Stimulated activated CD8-positive, alpha-beta memory T cell treated with anti-CD3 and anti-CD28 coated beads, Interleukin-15, amount 100 ng/mL, for 24 hours (primary cell): Measurements from ENCODE around the gene IER3.
A peak's percentile ranks its signal among the peaks of the same experiment; 100 is the strongest.

Experiments used
- DNase-seq: peaks from one replicate; pipeline ENCODE4 v3.0.0-alpha.2; 2020; ENCODE audit warnings: low read depth

The IER3 gene, protein sequence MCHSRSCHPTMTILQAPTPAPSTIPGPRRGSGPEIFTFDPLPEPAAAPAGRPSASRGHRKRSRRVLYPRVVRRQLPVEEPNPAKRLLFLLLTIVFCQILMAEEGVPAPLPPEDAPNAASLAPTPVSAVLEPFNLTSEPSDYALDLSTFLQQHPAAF

DNA sequence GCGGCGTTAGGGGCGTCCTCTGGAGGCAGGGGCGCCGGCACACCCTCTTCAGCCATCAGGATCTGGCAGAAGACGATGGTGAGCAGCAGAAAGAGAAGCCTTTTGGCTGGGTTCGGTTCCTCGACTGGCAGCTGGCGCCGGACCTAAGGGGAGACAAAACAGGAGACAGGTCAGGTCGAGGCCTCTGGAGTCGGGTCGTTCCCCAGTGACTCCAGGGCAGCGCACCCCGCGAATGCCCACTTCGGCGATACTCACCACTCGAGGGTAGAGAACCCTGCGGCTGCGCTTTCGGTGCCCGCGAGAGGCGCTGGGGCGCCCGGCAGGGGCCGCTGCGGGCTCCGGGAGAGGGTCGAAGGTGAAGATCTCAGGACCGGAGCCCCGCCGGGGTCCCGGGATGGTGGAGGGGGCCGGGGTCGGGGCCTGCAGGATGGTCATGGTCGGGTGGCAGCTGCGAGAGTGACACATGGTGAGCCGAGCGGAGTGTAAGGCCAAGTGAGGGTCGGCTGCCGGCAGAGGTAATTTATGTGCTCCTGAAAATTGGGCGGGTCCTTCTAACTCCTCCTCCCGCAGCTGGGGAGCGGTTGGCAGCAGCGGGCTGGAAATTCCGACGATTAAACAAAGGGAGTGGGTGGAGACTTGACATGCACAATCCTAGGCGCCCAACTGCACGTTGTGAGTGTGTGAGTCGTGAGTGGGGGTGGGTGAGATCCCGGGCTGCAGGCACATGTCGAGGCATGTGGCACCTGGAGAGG lies at the start of gene IER3:
Gene IER3, minus strand, starts transcription at position 494 of the 752 bp plus-strand sequence. Its CDS starts 29 bp downstream, at position 465.
- DNase-seq = peak; percentile 76

DNA sequence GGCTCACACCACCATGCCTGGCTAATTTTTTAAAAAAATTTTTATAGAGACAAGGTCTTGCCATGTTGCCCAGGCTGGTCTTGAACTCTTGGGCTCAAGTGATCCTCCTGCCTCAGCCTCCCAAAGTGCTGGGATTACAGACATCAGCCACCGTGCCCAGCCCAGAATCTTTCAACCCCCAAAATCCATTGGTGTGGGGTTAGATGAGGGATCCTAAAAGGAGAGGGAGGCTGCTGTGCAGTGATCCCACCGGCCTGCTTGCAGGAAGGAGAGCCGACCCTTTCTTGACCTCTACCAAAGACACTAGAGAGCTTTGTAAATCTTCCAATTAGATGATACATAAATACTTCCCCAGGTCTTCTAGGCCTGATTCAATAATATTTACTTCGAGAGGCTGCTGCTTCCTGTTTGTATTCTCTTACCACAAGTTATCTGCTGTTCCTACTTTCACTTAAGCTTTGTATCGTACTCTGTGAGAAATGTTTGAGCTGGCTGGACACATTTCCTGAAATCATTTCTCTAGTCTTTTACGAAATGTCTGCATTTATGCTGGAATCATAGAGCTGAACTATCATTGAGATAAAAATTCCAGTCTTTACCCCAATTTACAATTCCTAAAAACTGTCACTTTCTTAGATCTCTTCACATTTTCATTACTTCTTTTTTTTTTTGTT lies 49.3 kb upstream of the IER3 start:
- no peak for DNase-seq

DNA sequence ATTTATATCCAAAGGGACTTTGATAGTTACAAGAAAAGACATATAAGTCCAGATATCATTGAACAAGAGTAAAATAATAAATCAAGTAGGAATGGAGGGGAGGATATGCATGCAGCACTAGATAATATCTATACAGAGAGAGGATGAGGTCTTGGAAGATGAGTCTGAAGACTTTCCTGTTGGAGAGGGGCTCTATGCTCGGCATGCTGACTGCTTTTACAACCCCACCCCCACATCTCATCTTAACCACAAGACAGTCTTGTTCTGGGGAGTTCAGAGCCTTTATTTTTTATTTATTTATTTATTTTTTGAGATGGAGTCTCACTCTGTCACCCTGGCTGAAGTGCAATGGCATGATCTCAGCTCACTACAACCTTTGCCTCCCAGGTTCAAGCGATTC lies 48.4 kb upstream of the IER3 start:
- no peak for DNase-seq

DNA sequence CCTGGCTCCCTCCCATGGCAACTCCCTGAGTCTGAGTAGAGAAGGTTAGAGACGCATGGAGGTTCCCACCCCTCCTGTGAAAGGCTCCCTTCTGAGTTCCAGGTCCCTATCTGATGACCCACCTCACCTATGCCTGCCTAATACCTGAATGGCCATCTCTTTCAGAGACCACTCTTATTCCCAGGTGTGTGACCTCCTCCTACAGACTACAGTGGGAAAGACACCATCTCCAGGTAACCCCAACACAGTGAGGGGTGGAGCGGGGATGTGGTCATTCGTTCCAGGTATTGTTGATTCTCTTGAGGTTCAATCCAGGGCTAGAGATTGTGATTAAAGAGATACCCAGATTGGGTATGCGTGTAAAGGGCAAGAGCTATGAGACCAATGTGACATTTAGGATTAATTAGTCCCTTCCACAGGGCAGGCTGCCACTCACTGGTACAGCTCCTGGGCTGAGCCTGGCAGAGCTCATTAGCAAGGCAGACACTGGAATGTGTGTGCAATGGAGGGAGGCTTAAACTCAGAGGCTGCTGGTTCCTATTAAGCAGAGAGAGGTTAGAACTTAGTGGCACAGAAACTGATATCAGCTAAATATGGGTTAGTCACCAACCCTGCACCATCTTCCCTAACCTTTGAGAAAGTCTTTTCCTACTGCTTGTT lies 46.5 kb upstream of the IER3 start:
- DNase-seq = no peak

DNA sequence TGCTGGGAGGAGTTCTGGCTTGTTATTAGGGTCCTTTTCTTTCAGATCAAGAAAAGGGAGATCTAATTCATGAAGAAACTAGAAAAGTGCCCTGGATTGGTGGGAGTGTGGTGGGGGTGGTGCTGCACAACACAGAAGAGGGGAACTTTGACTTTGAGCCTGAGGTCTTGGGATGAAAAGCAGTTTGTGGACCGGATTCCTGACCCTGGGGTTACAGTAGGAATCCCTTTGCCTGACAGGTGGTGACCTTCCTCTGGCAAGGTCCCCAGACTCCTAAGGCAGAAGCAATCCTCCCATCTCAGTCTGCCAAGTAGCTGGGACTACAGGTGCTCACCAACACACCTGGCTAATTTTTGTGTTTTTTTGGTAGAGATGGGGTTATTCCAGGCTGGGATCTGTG lies 45.3 kb upstream of the IER3 start:
- DNase-seq = no peak

DNA sequence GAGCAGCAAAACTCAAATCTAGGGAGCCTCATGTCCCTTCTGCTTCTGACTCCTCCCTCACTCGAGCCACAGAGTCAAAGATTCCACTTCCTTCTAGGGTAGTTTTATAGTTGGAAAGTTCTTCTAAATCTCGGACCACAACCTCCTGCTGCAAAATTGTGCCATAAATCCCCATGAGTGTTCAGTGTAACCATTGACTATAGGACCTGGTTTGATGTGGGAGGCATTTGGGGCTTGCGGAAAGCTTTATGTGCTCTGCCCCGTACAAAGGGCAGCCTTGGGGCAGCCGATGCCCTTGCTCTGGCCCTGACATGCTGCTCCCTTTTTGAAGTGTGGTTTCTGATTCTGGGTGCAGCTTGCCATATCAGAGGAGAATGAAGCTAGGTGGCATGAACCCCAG lies 43.6 kb upstream of the IER3 start:
- no peak for DNase-seq

DNA sequence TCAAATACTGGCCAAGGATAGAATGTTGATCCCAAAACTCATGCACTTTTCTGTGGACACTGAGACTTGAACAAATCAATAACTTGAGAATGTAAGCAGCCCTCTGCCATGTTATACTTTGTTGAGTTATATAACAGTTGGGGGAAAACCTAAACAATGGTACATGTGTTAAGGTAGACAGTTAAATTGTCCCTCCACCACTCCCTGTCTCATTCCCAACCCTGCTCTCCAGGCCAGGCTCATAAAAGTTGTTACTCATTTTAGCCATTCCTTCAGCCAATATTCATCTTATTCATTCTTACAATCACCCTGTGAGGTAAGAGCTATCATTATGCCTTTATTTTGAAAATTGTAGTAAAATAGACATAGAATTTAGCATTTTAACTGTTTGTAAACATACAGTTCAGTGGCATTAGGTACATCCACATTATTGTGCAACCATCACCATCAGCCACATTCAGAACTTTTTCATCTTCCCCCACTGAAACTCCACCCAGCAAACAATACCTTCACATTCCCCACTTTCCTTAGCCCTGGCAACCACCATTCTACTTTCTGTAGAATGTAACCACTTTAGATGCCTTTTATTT lies 38.2 kb upstream of the IER3 start:
- DNase-seq = no peak

DNA sequence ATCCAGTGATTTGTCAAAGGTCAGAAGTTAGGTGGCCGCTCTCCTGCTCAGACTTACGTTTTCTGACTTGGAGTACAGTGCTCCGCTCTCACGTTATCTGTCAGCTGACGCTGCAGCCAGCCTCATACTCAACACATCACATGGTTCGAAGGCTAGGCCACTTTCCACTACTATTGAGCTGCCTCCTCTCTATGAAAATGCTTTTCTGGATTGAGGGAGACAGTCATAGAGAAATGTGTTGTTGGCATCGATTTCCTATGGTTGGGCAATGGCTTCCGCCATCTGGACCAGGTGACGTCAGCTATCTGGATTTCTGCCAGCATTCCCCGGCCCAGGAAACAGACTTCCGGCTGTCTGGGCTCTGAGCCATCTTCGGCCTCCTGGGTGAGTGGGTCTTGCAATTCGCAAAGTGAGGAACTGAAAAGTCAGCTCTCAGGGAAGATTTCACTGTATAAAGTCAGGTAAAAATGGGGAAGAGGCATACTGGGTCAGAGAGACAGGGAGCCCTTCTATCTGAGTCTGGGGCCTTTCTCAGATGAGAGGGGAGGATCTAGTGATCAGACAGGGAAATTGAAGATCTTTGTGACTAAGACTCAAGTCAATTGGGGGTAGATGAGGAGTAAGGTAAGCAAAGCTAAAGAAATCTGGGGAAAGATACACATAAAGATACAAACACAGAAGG lies 37.5 kb upstream of the IER3 start:
- no peak for DNase-seq

DNA sequence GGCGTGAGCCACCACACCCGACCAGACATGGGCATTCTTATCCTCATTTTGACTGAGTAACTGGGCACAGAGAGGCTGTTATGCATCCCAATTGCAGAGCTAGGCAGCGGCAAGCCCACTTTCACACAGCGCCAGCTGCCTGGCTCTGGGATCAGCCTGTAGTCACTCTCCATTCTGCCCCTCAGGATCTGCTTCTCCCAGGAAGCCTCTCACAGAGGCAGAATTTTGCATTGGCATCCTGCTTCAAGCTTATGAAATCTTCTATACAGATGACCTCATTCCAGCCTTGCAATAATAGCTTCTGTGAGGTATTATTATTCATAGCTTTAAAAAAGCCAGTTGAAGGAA lies 37.0 kb upstream of the IER3 start:
- no peak for DNase-seq

DNA sequence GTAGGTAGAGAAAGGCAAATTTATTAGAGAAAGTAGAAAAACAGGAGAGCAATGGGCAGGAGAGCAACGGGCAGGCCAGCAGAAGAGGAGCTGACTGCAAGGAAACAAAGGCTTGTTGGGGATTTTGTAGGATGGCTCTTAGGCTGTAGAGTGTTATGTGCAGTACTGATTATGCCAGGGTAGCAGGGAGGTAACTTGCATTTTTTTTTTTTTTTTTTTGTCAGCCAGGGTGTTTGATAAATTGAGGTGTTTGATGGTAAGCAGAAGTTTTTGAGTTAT lies 36.2 kb upstream of the IER3 start:
- DNase-seq = no peak

DNA sequence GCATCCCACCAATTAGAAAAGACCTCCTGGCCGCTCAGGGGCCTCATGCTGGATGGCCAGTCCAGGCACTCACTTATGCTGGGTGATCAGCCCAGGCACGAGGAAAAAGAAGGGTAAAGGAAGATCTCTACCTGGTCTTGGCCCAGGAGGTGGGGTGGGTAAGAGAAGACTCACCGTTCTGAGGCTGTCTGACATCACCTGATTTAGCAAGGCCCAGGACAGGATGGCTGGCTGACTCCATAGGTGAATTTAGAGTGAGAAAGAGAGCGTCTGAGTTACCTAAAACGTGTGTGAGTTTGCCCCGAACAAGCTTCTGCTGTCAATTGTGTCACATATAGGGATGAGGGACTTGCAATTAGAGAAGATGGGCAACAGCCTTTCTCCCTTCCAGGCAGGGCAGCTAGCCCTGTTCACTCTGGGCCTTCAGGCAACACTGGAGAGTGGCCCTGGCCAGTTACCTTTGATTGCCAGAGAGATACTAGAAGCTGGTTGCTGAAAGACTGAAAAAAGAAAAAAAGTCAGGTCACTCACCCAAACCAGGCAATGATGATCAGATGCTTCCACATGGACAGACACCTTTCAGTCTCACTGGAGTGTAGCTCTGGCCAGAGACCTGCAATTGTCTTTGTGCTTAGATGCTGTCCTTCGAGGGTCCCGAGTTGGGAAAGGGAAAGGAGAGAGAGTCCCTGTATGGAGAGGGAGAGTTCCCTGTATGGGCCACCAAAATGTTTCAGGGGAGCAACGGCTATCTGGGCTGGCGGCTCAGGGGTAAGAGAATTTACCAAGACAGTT lies 35.7 kb upstream of the IER3 start:
- no peak for DNase-seq

DNA sequence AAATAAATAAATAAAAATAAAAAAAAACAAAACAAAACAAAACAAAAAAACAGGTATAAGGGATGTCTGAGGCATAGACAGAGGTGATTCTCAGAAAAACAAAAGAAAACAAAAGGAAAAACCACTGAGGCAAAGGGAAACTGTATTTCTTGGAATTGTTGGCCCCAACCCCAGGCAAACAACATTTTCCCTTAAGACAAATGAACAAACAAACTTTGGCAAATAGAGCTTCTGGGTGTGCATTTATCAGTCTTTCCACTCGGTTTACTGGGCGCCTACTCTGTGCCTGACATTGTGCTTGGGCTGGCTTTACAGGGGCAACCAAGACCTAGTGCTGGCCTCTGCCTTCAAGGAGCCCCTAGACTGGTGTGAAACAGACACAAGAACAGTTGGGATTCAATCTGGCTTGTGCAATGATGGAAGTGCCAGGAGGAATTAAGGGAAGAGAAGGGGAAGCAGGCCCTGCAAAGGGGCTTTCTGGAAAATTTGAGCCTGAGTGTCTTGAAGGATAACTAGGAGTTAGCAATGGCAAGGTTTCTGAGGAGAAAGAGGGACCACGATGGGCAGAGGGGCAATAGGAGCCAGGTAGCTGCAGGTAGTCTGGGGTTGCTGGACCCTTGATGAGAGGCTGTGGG lies 33.8 kb upstream of the IER3 start:
- DNase-seq = no peak

DNA sequence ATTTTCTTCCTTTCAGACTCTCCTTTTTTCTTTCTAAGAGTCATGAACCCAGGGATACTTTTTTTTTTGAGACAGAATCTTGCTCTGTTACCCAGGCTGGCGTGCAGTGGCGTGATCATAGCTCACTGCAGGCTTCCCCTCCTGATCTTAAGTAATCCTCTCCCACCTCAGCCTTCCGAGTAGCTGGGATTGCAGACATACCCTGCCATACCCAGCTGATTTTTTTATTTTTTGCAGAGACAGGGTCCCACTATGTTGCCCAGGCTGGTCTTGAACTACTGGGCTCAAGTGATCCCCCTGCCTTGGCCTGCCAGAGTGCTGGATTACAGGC lies 32.8 kb upstream of the IER3 start:
- no peak for DNase-seq

DNA sequence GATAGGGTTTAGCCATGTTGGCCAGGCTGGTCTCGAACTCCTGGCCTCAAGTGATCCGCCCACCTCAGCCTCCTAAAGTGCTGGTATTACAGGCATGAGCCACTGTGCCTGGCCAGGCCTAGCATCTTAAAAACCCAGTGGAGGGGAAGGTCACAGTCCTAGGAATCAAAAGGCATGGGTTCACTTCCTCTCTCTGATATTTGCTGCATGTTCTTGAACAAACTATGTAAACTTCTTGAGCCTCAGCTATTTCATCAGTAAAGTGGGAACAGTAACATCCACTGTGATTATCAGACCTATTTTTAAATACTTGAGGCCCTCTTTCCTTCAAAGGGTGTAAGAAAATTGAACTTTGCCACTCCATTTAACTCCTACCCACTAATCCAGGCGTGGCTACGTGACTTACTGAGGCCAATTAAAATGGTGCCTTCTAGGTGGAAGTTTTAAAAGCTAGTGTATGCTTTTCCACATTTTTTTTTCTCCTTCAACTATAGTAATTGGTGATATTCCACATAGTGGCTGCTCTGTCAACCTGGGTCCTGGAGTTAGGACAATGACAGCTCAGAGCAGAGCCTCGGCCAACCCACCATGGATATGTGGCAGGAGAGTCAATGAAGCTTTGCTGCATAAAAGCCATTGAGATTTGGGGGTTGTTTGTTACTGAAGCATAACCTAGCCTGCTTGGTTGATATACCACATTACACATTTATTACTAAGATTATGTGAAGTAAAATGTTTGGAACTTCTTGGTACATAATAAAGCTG lies 32.2 kb upstream of the IER3 start:
- DNase-seq = no peak

DNA sequence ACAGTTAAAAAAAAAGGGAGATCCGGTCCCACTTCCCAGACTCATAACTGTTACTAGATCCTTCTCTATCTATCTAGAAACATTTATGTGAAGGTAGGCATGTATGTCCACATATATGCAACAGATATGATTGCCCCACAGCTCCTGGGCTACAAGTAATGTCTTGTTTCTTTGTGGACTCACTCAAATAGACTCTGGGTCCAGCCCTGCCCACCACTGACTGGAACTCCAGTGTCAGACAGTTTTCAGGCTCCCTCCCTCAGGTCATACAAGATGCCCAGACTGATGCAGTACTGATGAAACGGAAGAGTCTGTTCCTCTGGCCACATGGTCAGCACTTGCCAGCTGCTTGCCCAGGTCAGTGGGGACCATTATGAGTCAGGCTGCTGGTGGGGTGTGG lies 30.8 kb upstream of the IER3 start:
- no peak for DNase-seq

DNA sequence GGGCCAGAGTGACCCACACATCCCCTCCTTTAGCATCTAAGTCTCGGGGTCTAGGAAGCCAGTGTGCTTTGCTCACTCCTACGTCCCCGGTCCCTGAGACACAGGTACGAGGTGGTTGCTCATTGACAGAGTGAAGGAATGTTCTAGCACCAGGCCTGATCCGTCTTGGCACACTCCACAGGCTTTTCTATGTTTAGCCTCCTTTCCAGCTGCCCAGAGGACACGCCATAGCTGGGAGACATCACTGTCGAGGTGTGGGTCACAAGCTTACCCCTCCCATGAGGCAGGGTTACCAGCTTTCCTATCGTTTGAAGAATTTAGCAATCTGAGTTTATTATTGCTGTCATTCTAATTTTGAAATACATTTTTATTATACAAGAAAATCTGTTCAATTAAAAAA lies 30.4 kb upstream of the IER3 start:
- no peak for DNase-seq

DNA sequence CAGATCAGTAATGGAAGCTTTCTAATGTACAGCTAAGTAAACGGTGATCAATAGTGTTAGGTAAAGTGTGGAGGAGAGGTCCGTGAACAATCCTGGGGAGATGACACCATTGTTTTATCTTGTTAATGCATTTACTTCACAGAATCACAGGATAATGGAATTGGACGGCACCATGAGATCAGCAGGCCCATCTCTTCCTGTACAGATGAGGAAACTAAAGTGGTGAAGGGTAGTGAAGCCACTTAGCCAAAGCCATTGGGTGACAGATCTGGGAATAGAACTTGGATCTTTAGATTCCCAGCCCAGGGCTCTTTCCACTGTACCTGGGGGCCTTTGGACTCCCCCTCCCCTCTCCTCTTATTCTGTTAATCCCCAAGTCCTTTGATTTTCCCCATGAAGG lies 26.2 kb upstream of the IER3 start:
- DNase-seq = no peak

DNA sequence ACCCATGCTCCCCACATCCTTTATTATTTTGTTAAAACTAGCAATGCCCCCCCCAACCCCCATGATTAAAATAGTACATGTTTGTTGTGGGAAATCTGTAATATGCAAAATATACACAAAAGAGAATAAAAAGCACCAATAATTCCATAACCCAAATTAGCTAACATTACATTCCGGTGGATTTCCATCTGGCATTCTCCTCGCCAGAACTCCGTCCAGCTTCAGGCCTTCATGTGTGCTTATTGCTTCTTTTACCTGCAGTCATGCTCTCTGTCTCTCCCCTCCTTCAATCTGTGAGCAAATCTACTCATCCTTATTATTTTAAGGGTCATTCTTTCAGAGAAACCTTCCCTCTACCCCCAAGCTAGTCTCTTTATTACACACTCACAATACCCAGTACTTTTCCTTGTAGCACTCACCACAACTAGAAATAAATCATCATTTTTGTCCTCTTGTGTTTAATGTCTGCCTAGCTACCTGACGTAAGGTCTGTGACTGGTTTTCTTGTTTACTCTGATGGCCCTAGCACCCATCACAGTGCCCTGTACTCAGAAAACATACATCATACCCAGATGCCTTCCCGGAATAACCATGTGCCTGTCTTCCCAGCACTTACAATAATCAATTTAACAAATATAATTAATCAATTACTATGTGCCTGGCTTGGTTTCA lies 25.6 kb upstream of the IER3 start:
- DNase-seq = no peak

DNA sequence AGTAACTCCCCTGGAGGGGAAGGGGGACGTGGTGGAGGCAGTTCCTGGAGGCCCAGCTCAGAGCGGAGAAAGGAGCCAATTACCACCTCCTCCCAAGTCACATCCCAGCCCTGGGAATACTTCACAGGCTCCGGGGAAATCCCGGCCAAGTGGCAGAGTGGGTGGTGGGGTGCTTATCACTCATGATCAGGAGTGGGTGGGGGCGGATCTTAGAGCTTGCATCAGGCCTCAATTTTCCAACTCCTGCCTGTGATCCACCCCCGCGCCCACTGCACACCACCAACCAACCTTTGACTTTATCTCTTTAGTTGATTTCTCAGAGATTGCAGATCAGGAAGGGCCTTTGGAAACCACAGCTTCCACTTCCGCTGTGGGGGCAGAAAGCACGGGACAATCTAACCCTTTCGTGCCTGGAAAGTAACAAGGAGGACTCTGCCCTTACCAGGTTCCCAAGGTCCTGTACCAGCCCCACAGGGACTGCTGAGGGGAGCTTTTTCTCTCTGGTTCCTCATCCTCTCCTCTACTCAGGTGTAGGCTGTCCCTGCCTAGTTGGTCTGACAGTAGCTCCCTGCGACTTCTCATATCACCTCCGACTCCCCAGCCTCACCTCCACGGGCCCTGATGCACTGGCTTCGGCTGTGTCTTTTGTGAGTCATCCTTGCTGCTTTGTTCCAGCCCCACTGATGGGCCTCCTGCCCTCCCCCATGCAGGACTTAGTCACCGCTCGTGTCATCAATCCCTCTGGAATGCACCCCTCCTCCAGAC lies 24.9 kb upstream of the IER3 start:
- peak; percentile 40 for DNase-seq
